Panc1 (cell line): Measurements from ENCODE around the gene WDR35.

Experiments
- CTCF ChIP-seq: fragments of 450-650 bp; IDR thresholded peaks from 2 replicates; pipeline ENCODE4 v1.5.1; 2017; ENCODE audit warnings: mild to moderate bottlenecking
- POLR2AphosphoS5 ChIP-seq: IDR thresholded peaks from 2 replicates; pipeline ENCODE4 v1.6.1; 2012; ENCODE audit warnings: mild to moderate bottlenecking, low read depth, low read length, moderate library complexity
- REST ChIP-seq, 2 experiments: IDR thresholded peaks; 2 replicates each; pipeline ENCODE4 v1.6.1; 2011 to 2012; ENCODE audit warnings: low read depth in 2 of 2, control low read depth in 1 of 2, low read length in 1 of 2, mild to moderate bottlenecking in 1 of 2, moderate library complexity in 1 of 2; ENCODE audit not compliant: insufficient read depth in 1 of 2
- TCF7L2 ChIP-seq: IDR thresholded peaks from 2 replicates; pipeline ENCODE4 v1.6.1; 2011; ENCODE audit warnings: mild to moderate bottlenecking, low read depth, low read length, inconsistent platforms

GRCh38 chr2:19897623-19898245, 92.2 kb downstream of the WDR35 start:
- TF ChIP-seq CTCF (no peak), POLR2AphosphoS5 (no peak), REST (IDR thresholded peaks at IDR 0.05; ENCODE audit: insufficient read depth in 1 of 2, low read depth in 2 of 2, low read length in 1 of 2) (no peak), TCF7L2 (no peak)
